ENCODE data around the gene NME9.

Gene NME9

DNA sequence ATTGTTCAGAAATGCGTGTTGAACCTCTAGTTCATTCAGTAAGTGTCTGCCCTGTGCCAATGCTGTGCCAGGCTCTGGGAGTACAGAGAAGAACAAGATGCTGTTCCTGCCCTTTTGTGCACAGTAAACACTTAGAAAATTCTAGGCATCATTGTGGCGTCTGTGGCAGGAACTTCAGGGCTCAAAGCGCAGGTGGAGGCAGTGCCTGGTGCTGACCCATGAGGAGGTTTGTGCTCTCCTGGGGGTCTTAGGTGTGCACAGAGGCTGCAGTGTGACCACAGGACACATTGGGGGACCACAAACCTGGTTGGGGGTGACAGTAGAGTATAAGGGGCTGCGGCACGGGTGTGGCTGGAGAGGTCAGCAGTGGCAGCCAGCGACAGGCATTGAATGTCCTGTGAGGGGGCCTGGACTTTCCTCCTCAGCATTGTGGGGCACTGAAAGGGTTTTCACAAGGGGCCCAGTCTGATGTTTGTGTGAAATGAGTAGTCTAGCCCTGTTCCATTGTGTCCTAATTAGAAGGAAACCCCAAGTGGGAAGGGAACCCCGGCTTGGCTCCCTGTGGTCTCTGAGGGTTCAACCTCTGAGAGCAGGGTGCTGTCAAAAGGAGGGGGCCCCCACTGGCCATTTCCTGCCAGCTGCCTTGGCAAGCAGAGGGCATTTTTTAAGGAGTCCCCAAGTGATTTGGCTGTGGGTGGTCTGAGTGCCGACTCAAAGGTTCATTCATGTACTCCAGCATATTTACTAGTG lies 39.7 kb upstream of the NME9 start:
- H4K91ac ChIP-seq (ENCODE audit: low read depth, low read length, poor library complexity), result peak overlapping the region; percentile 54

GRCh38 chr3:138367911-138368310 lies 38.3 kb upstream of the NME9 start:
- no peaks in the 10 kb centered on the region for H3K9me3 ChIP-seq (replicated peaks in 1 of 2; ENCODE audit: control insufficient read depth in 2 of 2, insufficient read depth in 1 of 2, low read depth in 1 of 2, low read length in 2 of 2)
- H3K9ac ChIP-seq (ENCODE audit: low read depth, low read length, poor library complexity), result no peak overlapping the region
- no peak overlapping the region for H3K14ac ChIP-seq (ENCODE audit: low read length)
- H3K18ac ChIP-seq (ENCODE audit: low read length), result no peak overlapping the region
- no peaks in the 10 kb centered on the region for H3K36me3 ChIP-seq (replicated peaks in 1 of 2; ENCODE audit: control insufficient read depth in 2 of 2, insufficient read depth in 2 of 2, low read length in 2 of 2)
- H3K27me3 ChIP-seq (ENCODE audit: control insufficient read depth in 3 of 3, insufficient read depth in 3 of 3, low read depth in 1 of 3, low read length in 3 of 3), result no peaks in the 10 kb centered on the region
- no peak overlapping the region for H3K4ac ChIP-seq (ENCODE audit: low read length)
- H2BK5ac ChIP-seq (ENCODE audit: low read length), result no peak overlapping the region
- H3K27ac ChIP-seq (replicated peaks; ENCODE audit: low read length), result no peak overlapping the region
- H3K4me3 ChIP-seq (ENCODE audit: low read length in 2 of 2), result no peak overlapping the region
- no peak overlapping the region for H2AK5ac ChIP-seq (ENCODE audit: low read depth, low read length)
- no peaks in the 10 kb centered on the region for H3K79me1 ChIP-seq (ENCODE audit: low read depth, low read length)
- H2BK15ac ChIP-seq (ENCODE audit: low read length), result no peak overlapping the region
- H4K91ac ChIP-seq (ENCODE audit: low read depth, low read length, poor library complexity), result no peak overlapping the region
- peaks cover 0 to 9% of the 10 kb centered on the region in 2 donors for H3K4me1 ChIP-seq (ENCODE audit: control insufficient read depth in 2 of 2, insufficient read depth in 1 of 2, low read depth in 1 of 2, low read length in 2 of 2)
- no peak overlapping the region for H2BK12ac ChIP-seq (ENCODE audit: low read length)
- H4K8ac ChIP-seq (ENCODE audit: low read depth, low read length), result no peak overlapping the region
- H2AFZ ChIP-seq (ENCODE audit: low read length), result no peak overlapping the region
- WGBS, 2 donors (ENCODE audit: extremely low coverage in 2 of 2, insufficient read length in 2 of 2, insufficient replicate concordance in 1 of 2), result no CpG with 5 or more reads among the region's 5 CpGs
- H2BK120ac ChIP-seq (ENCODE audit: low read depth, low read length), result no peak overlapping the region
- no peak for DNase-seq (ENCODE audit: low spot score)
- H3K23ac ChIP-seq (ENCODE audit: low read depth, low read length, poor library complexity), result no peak overlapping the region
- H3K4me2 ChIP-seq (ENCODE audit: insufficient read depth, low read length, poor library complexity, severe bottlenecking), result no peak overlapping the region

More for the DNA sequence above, 39.7 kb upstream of the NME9 start:
- DNase-seq (ENCODE audit: low spot score), result no peak
- Histone ChIP-seq H2BK120ac (ENCODE audit: low read depth, low read length) (no peak overlapping the region), H2AFZ (ENCODE audit: low read length) (no peak overlapping the region), H3K4me2 (ENCODE audit: insufficient read depth, low read length, poor library complexity, severe bottlenecking) (no peak overlapping the region), H2BK15ac (ENCODE audit: low read length) (no peak overlapping the region), H3K4ac (ENCODE audit: low read length) (peak overlapping the region; percentile 17), H3K9ac (ENCODE audit: low read depth, low read length, poor library complexity) (peak overlapping the region; percentile 24), H3K79me1 (ENCODE audit: low read depth, low read length) (no peaks in the 10 kb centered on the region), H3K36me3 (replicated peaks in 1 of 2; ENCODE audit: control insufficient read depth in 2 of 2, insufficient read depth in 2 of 2, low read length in 2 of 2) (peaks cover 1 to 4% of the 10 kb centered on the region in 2 donors), H4K8ac (ENCODE audit: low read depth, low read length) (no peak overlapping the region), H2BK5ac (ENCODE audit: low read length) (no peak overlapping the region), H2AK5ac (ENCODE audit: low read depth, low read length) (no peak overlapping the region), H3K27me3 (ENCODE audit: control insufficient read depth in 3 of 3, insufficient read depth in 3 of 3, low read depth in 1 of 3, low read length in 3 of 3) (no peaks in the 10 kb centered on the region), H3K27ac (replicated peaks; ENCODE audit: low read length) (no peak overlapping the region), H3K18ac (ENCODE audit: low read length) (peak overlapping the region; percentile 53), H3K23ac (ENCODE audit: low read depth, low read length, poor library complexity) (no peak overlapping the region), H3K14ac (ENCODE audit: low read length) (peak overlapping the region; percentile 15), H2BK12ac (ENCODE audit: low read length) (no peak overlapping the region), H3K4me1 (ENCODE audit: control insufficient read depth in 2 of 2, insufficient read depth in 1 of 2, low read depth in 1 of 2, low read length in 2 of 2) (peaks cover 0 to 9% of the 10 kb centered on the region in 2 donors), H3K9me3 (replicated peaks in 1 of 2; ENCODE audit: control insufficient read depth in 2 of 2, insufficient read depth in 1 of 2, low read depth in 1 of 2, low read length in 2 of 2) (no peaks in the 10 kb centered on the region), H3K4me3 (ENCODE audit: low read length in 2 of 2) (no peak overlapping the region)
- no CpG with 5 or more reads among the region's 8 CpGs for WGBS, 2 donors (ENCODE audit: extremely low coverage in 2 of 2, insufficient read length in 2 of 2, insufficient replicate concordance in 1 of 2)

GRCh38 chr3:138367326-138367850 lies 37.7 kb upstream of the NME9 start:
- peaks cover 0 to 9% of the 10 kb centered on the region in 2 donors for H3K4me1 ChIP-seq (ENCODE audit: control insufficient read depth in 2 of 2, insufficient read depth in 1 of 2, low read depth in 1 of 2, low read length in 2 of 2)

DNA sequence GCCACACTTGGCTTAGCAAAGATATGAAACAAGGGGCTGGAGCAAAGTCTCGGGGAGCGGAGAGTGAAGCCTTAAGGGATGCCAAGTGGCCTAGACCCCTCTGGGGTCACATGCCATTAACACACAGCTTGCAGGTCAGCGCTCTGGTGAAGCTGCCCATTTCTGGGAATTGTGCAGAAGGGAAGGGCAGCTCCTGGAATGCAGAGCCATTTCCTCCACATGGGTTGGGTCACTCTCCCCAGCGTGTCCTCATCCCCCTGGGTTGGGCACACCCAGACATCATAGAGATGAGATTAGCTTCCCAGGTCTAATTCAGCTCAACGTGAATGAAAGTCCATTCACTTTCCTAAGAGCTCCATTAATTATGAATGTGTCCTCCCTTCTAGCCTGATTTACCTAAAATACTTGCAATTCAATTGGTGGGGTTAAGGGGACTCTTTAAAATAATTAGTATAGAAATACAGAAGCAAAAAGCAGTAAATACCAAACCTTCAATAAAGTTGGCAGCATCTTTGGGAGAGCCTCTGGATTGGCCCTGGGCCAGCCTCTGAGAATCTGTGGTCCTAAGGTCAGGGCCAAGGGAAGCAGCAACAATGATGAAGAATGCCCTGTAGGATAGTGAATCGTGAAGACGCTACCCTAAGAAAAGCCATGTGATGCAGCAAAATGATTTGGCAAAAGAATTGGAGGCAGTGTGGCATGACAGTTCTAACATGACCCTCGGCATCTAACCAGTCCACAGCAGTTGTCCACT lies 36.5 kb upstream of the NME9 start:
- DNase-seq (ENCODE audit: low spot score), result no peak
- H2BK12ac ChIP-seq (ENCODE audit: low read length), result no peak overlapping the region
- H3K4me1 ChIP-seq (ENCODE audit: control insufficient read depth in 2 of 2, insufficient read depth in 1 of 2, low read depth in 1 of 2, low read length in 2 of 2), result peaks cover 0 to 9% of the 10 kb centered on the region in 2 donors

More at GRCh38 chr3:138367326-138367850, 37.7 kb upstream of the NME9 start:
- Histone ChIP-seq H2BK12ac (ENCODE audit: low read length) (no peak overlapping the region), H3K4me3 (ENCODE audit: low read length in 2 of 2) (no peak overlapping the region), H3K79me1 (ENCODE audit: low read depth, low read length) (peaks cover 3% of the 10 kb centered on the region), H2AK5ac (ENCODE audit: low read depth, low read length) (no peak overlapping the region), H3K27me3 (ENCODE audit: control insufficient read depth in 3 of 3, insufficient read depth in 3 of 3, low read depth in 1 of 3, low read length in 3 of 3) (no peaks in the 10 kb centered on the region), H3K9ac (ENCODE audit: low read depth, low read length, poor library complexity) (no peak overlapping the region), H3K9me3 (replicated peaks in 1 of 2; ENCODE audit: control insufficient read depth in 2 of 2, insufficient read depth in 1 of 2, low read depth in 1 of 2, low read length in 2 of 2) (no peaks in the 10 kb centered on the region), H2AFZ (ENCODE audit: low read length) (no peak overlapping the region), H4K8ac (ENCODE audit: low read depth, low read length) (no peak overlapping the region), H2BK15ac (ENCODE audit: low read length) (no peak overlapping the region), H3K4ac (ENCODE audit: low read length) (no peak overlapping the region), H3K18ac (ENCODE audit: low read length) (no peak overlapping the region), H3K14ac (ENCODE audit: low read length) (no peak overlapping the region), H3K23ac (ENCODE audit: low read depth, low read length, poor library complexity) (no peak overlapping the region), H3K36me3 (replicated peaks in 1 of 2; ENCODE audit: control insufficient read depth in 2 of 2, insufficient read depth in 2 of 2, low read length in 2 of 2) (no peaks in the 10 kb centered on the region), H4K91ac (ENCODE audit: low read depth, low read length, poor library complexity) (no peak overlapping the region), H2BK120ac (ENCODE audit: low read depth, low read length) (no peak overlapping the region), H3K4me2 (ENCODE audit: insufficient read depth, low read length, poor library complexity, severe bottlenecking) (no peak overlapping the region), H3K27ac (replicated peaks; ENCODE audit: low read length) (no peak overlapping the region), H2BK5ac (ENCODE audit: low read length) (no peak overlapping the region)
- no peak for DNase-seq (ENCODE audit: low spot score)
- no CpG with 5 or more reads among the region's 7 CpGs for WGBS, 2 donors (ENCODE audit: extremely low coverage in 2 of 2, insufficient read length in 2 of 2, insufficient replicate concordance in 1 of 2)

More for the DNA sequence above, 36.5 kb upstream of the NME9 start:
- no peak overlapping the region for H4K8ac ChIP-seq (ENCODE audit: low read depth, low read length)
- no peak overlapping the region for H2AK5ac ChIP-seq (ENCODE audit: low read depth, low read length)
- H3K4ac ChIP-seq (ENCODE audit: low read length), result no peak overlapping the region
- no peak overlapping the region for H3K4me2 ChIP-seq (ENCODE audit: insufficient read depth, low read length, poor library complexity, severe bottlenecking)
- peaks cover 3% of the 10 kb centered on the region for H3K79me1 ChIP-seq (ENCODE audit: low read depth, low read length)
- H3K9ac ChIP-seq (ENCODE audit: low read depth, low read length, poor library complexity), result no peak overlapping the region
- H3K27ac ChIP-seq (replicated peaks; ENCODE audit: low read length), result no peak overlapping the region
- WGBS, 2 donors (ENCODE audit: extremely low coverage in 2 of 2, insufficient read length in 2 of 2, insufficient replicate concordance in 1 of 2), result no CpG with 5 or more reads among the region's 8 CpGs
- no peak overlapping the region for H3K14ac ChIP-seq (ENCODE audit: low read length)
- H3K4me3 ChIP-seq (ENCODE audit: low read length in 2 of 2), result no peak overlapping the region
- H4K91ac ChIP-seq (ENCODE audit: low read depth, low read length, poor library complexity), result no peak overlapping the region
- no peak overlapping the region for H3K23ac ChIP-seq (ENCODE audit: low read depth, low read length, poor library complexity)
- H2BK15ac ChIP-seq (ENCODE audit: low read length), result no peak overlapping the region
- H3K18ac ChIP-seq (ENCODE audit: low read length), result no peak overlapping the region
- H3K9me3 ChIP-seq (replicated peaks in 1 of 2; ENCODE audit: control insufficient read depth in 2 of 2, insufficient read depth in 1 of 2, low read depth in 1 of 2, low read length in 2 of 2), result no peaks in the 10 kb centered on the region
- H2AFZ ChIP-seq (ENCODE audit: low read length), result no peak overlapping the region
- H2BK5ac ChIP-seq (ENCODE audit: low read length), result no peak overlapping the region
- no peaks in the 10 kb centered on the region for H3K36me3 ChIP-seq (replicated peaks in 1 of 2; ENCODE audit: control insufficient read depth in 2 of 2, insufficient read depth in 2 of 2, low read length in 2 of 2)
- H3K27me3 ChIP-seq (ENCODE audit: control insufficient read depth in 3 of 3, insufficient read depth in 3 of 3, low read depth in 1 of 3, low read length in 3 of 3), result no peaks in the 10 kb centered on the region
- no peak overlapping the region for H2BK120ac ChIP-seq (ENCODE audit: low read depth, low read length)

All from neuronal stem cell (in vitro differentiated cells).